ENCODE results near the gene DYRK4. TPM values are rescaled to one million over a fixed set of nuclear protein-coding genes. Genes with fewer than 3 reads are reported as not detected.

Gene DYRK4
- total and polyA plus RNA-seq, 2 of the 8 experiments (the other 6 are each of a cell fraction or from before 2014, with no cell fraction given), result 10.5 to 11.4 TPM

DNA sequence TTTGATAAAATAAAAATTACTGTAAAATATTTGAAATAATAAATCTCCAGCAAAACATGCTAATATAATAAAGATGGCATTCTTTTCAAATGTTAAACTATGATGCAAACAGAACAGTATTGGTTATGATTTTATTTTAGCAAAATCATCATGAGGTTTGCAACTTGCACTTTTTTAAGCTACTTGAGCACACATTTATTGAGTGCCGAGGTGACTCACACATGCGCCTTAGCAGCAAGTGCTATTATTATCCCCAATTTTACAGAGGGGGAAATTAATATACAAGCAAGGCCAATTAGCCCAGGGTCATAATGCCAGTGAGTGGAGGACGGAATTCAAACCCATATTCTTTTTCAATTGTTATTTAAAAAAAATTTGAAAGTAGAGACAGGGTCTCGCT is 7.3 kb downstream of the DYRK4 start:
- Histone ChIP-seq H3K4me1 (replicated peaks in 1 of 4; ENCODE audit: control insufficient read depth in 3 of 4, insufficient read depth in 4 of 4, low read length in 3 of 4) (no peaks in the 10 kb centered on the region), H4K91ac (replicated peaks; ENCODE audit: insufficient read length, low read length) (no peak overlapping the region), H3K4me2 (ENCODE audit: insufficient read depth in 1 of 2, low read depth in 2 of 2, low read length in 2 of 2) (no peak overlapping the region), H3K4ac (replicated peaks; ENCODE audit: insufficient read length, low read depth, low read length) (no peak overlapping the region), H4K8ac (ENCODE audit: extremely low read depth, insufficient read depth, low read length) (no peak overlapping the region), H3K14ac (ENCODE audit: insufficient read length) (no peak overlapping the region), H2BK20ac (ENCODE audit: low read length) (no peak overlapping the region), H3K36me3 (ENCODE audit: control insufficient read depth in 2 of 4, insufficient read depth in 4 of 4, low read length in 3 of 4) (no peaks in the 10 kb centered on the region), H4K20me1 (replicated peaks in 1 of 2; ENCODE audit: control insufficient read depth in 1 of 2, insufficient read depth in 2 of 2, low read length in 2 of 2) (no peaks in the 10 kb centered on the region), H2BK15ac (ENCODE audit: low read length) (no peak overlapping the region), H2BK12ac (ENCODE audit: low read depth, low read length) (no peak overlapping the region), H2BK5ac (ENCODE audit: low read depth, low read length) (no peak overlapping the region), H3K79me2 (ENCODE audit: control insufficient read depth in 1 of 2, insufficient read depth in 2 of 2, low read length in 2 of 2) (no peaks in the 10 kb centered on the region), H3K9ac (replicated peaks in 1 of 4; ENCODE audit: extremely low read depth in 1 of 4, low read depth in 3 of 4, low read length in 3 of 4) (no peak overlapping the region), H3K27me3 (replicated peaks in 1 of 4; ENCODE audit: control insufficient read depth in 3 of 4, extremely low read depth in 1 of 4, insufficient read depth in 3 of 4, low read length in 3 of 4) (no peaks in the 10 kb centered on the region), H3K56ac (replicated peaks; ENCODE audit: insufficient read length, low read depth, low read length) (no peak overlapping the region), H3K18ac (ENCODE audit: extremely low read depth, low read length) (no peak overlapping the region), H3K23ac (ENCODE audit: insufficient read length) (no peak overlapping the region), H3K27ac (ENCODE audit: low read depth, low read length) (no peak overlapping the region), H2AFZ (ENCODE audit: low read length) (no peak overlapping the region), H2BK120ac (replicated peaks; ENCODE audit: low read depth, low read length) (no peak overlapping the region), H2AK5ac (ENCODE audit: low read depth, low read length) (no peak overlapping the region), H3K79me1 (ENCODE audit: low read depth, low read length) (no peaks in the 10 kb centered on the region), H3K4me3 (ENCODE audit: extremely low read depth in 1 of 4, insufficient read depth in 2 of 4, low read depth in 3 of 4, low read length in 4 of 4) (no peak overlapping the region), H3K9me3 (ENCODE audit: insufficient read depth in 2 of 2, low read depth in 1 of 2, low read length in 1 of 2) (no peaks in the 10 kb centered on the region), H4K5ac (ENCODE audit: insufficient read length, low read depth, low read length) (no peak overlapping the region), H3K23me2 (ENCODE audit: low read depth, low read length) (no peaks in the 10 kb centered on the region)
- FAIRE-seq (no peak), DNase-seq (ENCODE audit: low read depth in 1 of 2, low spot score in 2 of 2) (no peak)
- POLR2A ChIA-PET (ENCODE audit: partially characterized antibody), result no interaction called here
- TF ChIP-seq RFX5 (IDR thresholded peaks at IDR 0.05; ENCODE audit: borderline replicate concordance, low read depth, low read length), result no peak
- TF ChIP-seq TEAD4 (IDR thresholded peaks at IDR 0.05; ENCODE audit: low read depth, low read length), result no peak
- TF ChIP-seq YY1 (IDR thresholded peaks at IDR 0.05; ENCODE audit: low read depth, low read length), result no peak
- CTCF ChIA-PET (ENCODE audit: partially characterized antibody), result interaction anchor here (1.8 kb wide), 1 partner anchor 186 kb away, joined by 5 read pairs; no protein-coding TSS in a partner anchor
- WGBS, 2 experiments (ENCODE audit: extremely low coverage in 1 of 2, insufficient coverage in 1 of 2, insufficient read length in 1 of 2, insufficient replicate concordance in 2 of 2, low coverage in 1 of 2, low lambda C conversion rate in 2 of 2, missing lambda C conversion rate in 1 of 2), result 94% methylated on average over 4 of the region's 4 CpGs; no CpG with 5 or more reads in 1 of the 2 experiments

Measured in H1 (cell line).